Lower leg skin (tissue), 4 donors: Measurements from ENCODE around the gene TIAM2. TPM values are rescaled to one million over a fixed set of nuclear protein-coding genes. Genes with fewer than 3 reads are reported as not detected.
A peak's percentile ranks its signal among the peaks of the same experiment; 100 is the strongest.

Experiments used
- DNase-seq, 2 donors: peaks; one replicate each; pipeline ENCODE4 v3.0.0-alpha.2; 2019; ENCODE audit warnings: low spot score in 2 of 2
- H3K4me3 ChIP-seq: fragments of 200-600 bp; sonication (generic); 2 replicates; pipeline ENCODE4 v1.5.1; 2017; ENCODE audit warnings: mild to moderate bottlenecking, low read depth; ENCODE audit not compliant: poor library complexity, severe bottlenecking
- CTCF ChIP-seq, 3 donors: fragments of 450-650 bp; IDR thresholded peaks; one replicate each; pipeline ENCODE4 v1.5.1; 2016; ENCODE audit warnings: antibody characterized with exemption in 3 of 3, mild to moderate bottlenecking in 3 of 3, moderate library complexity in 2 of 3
- POLR2A ChIP-seq, 2 donors: fragments of 450-650 bp; IDR thresholded peaks; one replicate each; pipeline ENCODE4 v1.6.1; 2016 to 2017; ENCODE audit warnings: antibody characterized with exemption in 2 of 2, mild to moderate bottlenecking in 1 of 2, moderate library complexity in 1 of 2
- WGBS, 2 donors: methylation state at CpG; one replicate each; pipeline ENCODE4 v1.1.5; 2018; 5-methylcytosine and 5-hydroxymethylcytosine counted together
- intact Hi-C: fragments of 100-400 bp; cut with DNase I; formaldehyde crosslinking; loops from one replicate; pipeline ENCODE4 v1.15.0; 2023; ENCODE audit warnings: low total_unique reads
- total RNA-seq, 4 donors: library from RNA; depleted of rRNA; stranded (reverse); fragments of >200 nt; gene quantifications; one replicate each; pipeline ENCODE4 v1.1.0, GENCODE V29; 2016

Gene TIAM2
- total RNA-seq, 4 donors from 2014 or later: 5.4 to 11.0 (median 7.4) TPM

DNA sequence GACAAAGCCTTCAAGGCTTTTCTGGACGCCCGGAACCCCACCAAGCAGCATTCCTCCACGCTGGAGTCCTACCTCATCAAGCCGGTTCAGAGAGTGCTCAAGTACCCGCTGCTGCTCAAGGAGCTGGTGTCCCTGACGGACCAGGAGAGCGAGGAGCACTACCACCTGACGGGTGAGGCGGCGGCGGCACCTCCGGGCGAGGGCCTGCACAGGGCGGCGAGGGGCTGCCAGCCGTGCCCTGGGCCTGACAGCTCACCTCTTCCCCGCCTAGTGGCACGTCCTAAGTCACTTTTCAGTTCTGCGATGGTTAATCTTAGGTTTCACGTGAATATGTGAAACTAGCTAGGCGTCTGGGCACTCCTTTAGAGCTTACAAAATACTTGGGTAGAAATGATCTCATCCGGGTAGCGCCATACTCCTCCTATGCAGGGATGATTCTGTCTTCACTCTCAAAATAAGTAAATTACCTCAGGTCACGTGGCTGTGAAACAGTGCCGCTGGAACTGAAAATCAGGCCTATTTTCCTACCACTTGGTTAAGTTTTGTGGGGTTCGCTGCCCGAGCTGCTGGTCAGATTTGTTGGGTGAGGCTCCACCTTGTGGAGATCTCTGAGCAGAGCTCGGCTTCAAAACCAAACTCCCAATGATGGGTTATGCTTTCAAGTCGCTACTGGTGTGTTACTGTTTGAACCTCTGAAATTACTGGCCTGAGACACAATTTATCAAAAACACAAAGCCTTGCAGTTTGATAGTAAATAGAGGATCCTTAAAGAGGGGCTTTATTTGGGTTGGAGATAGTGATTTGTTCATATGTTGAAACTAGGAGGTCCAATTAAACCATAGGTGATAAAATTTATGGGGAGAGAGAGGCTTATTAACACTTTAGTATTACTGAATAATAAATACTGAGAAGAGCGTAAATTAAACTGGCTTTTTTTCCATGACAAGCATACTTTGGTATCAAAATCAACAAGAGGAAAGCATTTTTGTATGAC is 253.2 kb downstream of the TIAM2 start:
- WGBS, 2 donors: 66 to 69% methylated on average over 30 of the region's 30 CpGs
- DNase-seq: peak; percentile 22 to 84
- H3K4me3 ChIP-seq: no peak overlapping the region
- TF ChIP-seq CTCF (IDR thresholded peaks at IDR 0.05): no peak
- TF ChIP-seq POLR2A (IDR thresholded peaks at IDR 0.05): no peak
- intact Hi-C loops: no loop called here

DNA sequence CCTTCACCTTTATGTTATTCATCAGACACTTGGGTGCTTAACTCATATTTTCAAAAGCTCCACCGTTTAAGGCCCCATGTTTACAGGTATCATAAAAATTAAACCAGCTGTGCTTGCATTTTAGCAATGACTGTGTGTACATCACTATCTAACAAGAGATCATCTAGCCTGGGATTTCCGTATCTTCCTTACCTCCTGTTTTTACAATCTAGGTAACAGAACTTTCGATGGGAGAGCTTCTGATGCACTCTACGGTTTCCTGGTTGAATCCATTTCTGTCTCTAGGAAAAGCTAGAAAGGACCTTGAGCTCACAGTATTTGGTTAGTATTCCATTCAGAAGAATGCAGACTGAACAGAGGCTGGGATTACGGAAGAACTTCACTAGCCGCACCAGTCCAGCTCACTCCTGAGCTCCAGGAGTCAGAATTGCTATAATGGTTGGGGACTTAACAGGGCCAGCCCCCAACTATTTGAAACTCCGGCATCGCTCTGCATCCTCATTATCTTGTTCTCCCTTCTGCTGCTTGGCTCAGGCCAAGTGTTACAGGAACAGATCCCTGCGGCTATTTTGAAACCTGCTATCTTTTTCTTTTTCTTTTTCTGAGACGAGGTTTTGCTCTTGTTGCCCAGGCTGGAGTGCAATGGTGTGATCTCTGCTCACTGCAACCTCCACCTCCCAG is 255.7 kb downstream of the TIAM2 start:
- TF ChIP-seq CTCF (IDR thresholded peaks at IDR 0.05): no peak
- TF ChIP-seq POLR2A (IDR thresholded peaks at IDR 0.05): no peak
- DNase-seq: peak in 1 of 2 donors; percentile 52
- H3K4me3 ChIP-seq: no peak overlapping the region
- 90 to 92% methylated on average over 10 of the region's 10 CpGs for WGBS, 2 donors
- intact Hi-C loops: no loop called here

DNA sequence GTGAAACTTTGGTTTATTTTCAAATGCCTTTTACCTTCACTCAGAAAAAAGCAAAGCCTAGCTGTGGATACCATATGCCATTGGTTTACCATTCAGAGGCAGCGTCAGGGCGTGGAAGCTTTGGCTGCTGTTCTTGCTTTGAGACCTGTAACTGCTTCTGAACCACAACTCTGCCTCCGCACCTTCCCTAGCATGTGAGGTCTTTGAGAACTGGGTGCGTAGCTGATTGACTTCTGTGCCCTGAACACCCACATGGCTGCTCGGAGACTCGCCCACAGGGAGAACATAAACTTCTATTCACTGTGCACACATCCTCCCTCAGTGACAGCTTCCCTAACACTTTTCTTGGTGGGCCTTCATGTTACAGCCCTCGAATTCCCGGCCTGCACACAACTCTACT is 257.5 kb downstream of the TIAM2 start:
- WGBS, 2 donors: 95 to 96% methylated on average over 8 of the region's 8 CpGs
- no peak overlapping the region for H3K4me3 ChIP-seq
- TF ChIP-seq POLR2A (IDR thresholded peaks at IDR 0.05): no peak
- TF ChIP-seq CTCF (IDR thresholded peaks at IDR 0.05): no peak
- intact Hi-C loops: no loop called here
- peak in 1 of 2 donors; percentile 28 for DNase-seq

DNA sequence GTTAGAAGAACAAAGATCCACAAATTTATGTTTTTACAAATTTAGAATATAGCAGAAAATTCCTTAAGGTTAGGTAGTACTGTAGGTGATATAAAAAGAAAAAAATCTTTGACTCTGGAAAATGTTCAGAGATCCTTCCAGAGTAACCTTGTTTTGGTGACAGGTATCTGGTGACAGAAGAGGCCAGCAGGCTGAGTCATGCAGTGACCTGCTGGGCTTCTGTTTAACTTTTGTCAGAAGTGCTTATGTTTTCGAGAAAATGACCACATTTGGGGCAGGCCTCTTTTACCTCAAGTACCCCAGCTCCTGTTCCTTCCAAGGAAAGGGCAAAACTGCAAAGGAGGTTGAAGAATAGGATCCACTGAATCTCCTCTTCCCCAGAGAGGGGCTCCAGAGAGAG is 258.2 kb downstream of the TIAM2 start:
- WGBS, 2 donors: 71 to 83% methylated on average over 1 of the region's 1 CpG
- no peak for TF ChIP-seq CTCF (IDR thresholded peaks at IDR 0.05)
- TF ChIP-seq POLR2A (IDR thresholded peaks at IDR 0.05): no peak
- intact Hi-C loops: no loop called here
- no peak for DNase-seq
- H3K4me3 ChIP-seq: no peak overlapping the region

- TF ChIP-seq CTCF (IDR thresholded peaks at IDR 0.05): no peak
- no peak for TF ChIP-seq POLR2A (IDR thresholded peaks at IDR 0.05)
- intact Hi-C loops: no loop called here
- H3K4me3 ChIP-seq: no peak overlapping the region
- DNase-seq: no peak
- 88% methylated on average over 10 of the region's 10 CpGs for WGBS, 2 donors
These were observed 259.0 kb downstream of the TIAM2 start for GRCh38 chr6:155254139-155254538.
